RWPE2 (cell line): ENCODE measurements around the gene ITGAE.
A peak's percentile ranks its signal among the peaks of the same experiment; 100 is the strongest.

ENCODE experiments used
- ATAC-seq: fragments of 200-7000 bp; cut with Tn5 transposase; 3 replicates; pipeline ENCODE4 v1.9.1; 2021; ENCODE audit warnings: low read depth
- DNase-seq: peaks from one replicate; pipeline ENCODE4 v3.0.0-alpha.2; 2020; ENCODE audit warnings: low spot score
- H3K27ac ChIP-seq: fragments of 450-650 bp; 2 replicates; pipeline ENCODE4 v1.5.1; 2017; ENCODE audit warnings: mild to moderate bottlenecking; ENCODE audit not compliant: poor library complexity, severe bottlenecking
- H3K27me3 ChIP-seq: fragments of 250-450 bp; sonication (Bioruptor Pico); 2 replicates; pipeline ENCODE4 v1.5.1; 2021; ENCODE audit warnings: mild to moderate bottlenecking, moderate library complexity; ENCODE audit not compliant: insufficient read depth, poor library complexity, severe bottlenecking
- H3K36me3 ChIP-seq: fragments of 250-450 bp; sonication (Bioruptor Pico); 2 replicates; pipeline ENCODE4 v1.5.1; 2020; ENCODE audit warnings: low read depth, mild to moderate bottlenecking, moderate library complexity
- H3K4me1 ChIP-seq: fragments of 250-450 bp; sonication (Bioruptor Pico); 2 replicates; pipeline ENCODE4 v1.5.1; 2021; ENCODE audit warnings: mild to moderate bottlenecking, moderate library complexity; ENCODE audit not compliant: insufficient read depth, poor library complexity, severe bottlenecking
- H3K4me3 ChIP-seq: fragments of 250-450 bp; sonication (Bioruptor Pico); 2 replicates; pipeline ENCODE4 v1.5.1; 2021; ENCODE audit warnings: mild to moderate bottlenecking, moderate library complexity; ENCODE audit not compliant: severe bottlenecking
- H3K9me3 ChIP-seq: fragments of 250-450 bp; sonication (Bioruptor Pico); 2 replicates; pipeline ENCODE4 v1.5.1; 2021; ENCODE audit warnings: mild to moderate bottlenecking, moderate library complexity; ENCODE audit not compliant: severe bottlenecking
- TF ChIP-seq, protein P1 (sequence below): fragments of 450-650 bp; IDR thresholded peaks from one replicate; pipeline ENCODE4 v1.5.1; 2017; ENCODE audit warnings: mild to moderate bottlenecking, moderate library complexity; ENCODE audit not compliant: poor library complexity, severe bottlenecking

The ITGAE gene

GRCh38 chr17:3672571-3672970 is 128.4 kb downstream of the ITGAE start:
- ATAC-seq = no peak
- peaks cover 16% of the 10 kb centered on the region for H3K36me3 ChIP-seq

GRCh38 chr17:3669548-3669947 is 131.4 kb downstream of the ITGAE start:
- peak overlapping the region; percentile 92 for H3K27ac ChIP-seq
- H3K27me3 ChIP-seq = no peaks in the 10 kb centered on the region
- no peaks in the 10 kb centered on the region for H3K9me3 ChIP-seq
- peak overlapping the region; percentile 84 for H3K4me3 ChIP-seq
- H3K36me3 ChIP-seq = peaks cover 19% of the 10 kb centered on the region
- ATAC-seq (no peak), DNase-seq (no peak)
- TF ChIP-seq, protein P1, sequence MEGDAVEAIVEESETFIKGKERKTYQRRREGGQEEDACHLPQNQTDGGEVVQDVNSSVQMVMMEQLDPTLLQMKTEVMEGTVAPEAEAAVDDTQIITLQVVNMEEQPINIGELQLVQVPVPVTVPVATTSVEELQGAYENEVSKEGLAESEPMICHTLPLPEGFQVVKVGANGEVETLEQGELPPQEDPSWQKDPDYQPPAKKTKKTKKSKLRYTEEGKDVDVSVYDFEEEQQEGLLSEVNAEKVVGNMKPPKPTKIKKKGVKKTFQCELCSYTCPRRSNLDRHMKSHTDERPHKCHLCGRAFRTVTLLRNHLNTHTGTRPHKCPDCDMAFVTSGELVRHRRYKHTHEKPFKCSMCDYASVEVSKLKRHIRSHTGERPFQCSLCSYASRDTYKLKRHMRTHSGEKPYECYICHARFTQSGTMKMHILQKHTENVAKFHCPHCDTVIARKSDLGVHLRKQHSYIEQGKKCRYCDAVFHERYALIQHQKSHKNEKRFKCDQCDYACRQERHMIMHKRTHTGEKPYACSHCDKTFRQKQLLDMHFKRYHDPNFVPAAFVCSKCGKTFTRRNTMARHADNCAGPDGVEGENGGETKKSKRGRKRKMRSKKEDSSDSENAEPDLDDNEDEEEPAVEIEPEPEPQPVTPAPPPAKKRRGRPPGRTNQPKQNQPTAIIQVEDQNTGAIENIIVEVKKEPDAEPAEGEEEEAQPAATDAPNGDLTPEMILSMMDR = no peak
- H3K4me1 ChIP-seq = peaks cover 12% of the 10 kb centered on the region

More at GRCh38 chr17:3672571-3672970, 128.4 kb downstream of the ITGAE start:
- Histone ChIP-seq H3K4me1 (peaks cover 5% of the 10 kb centered on the region), H3K27ac (no peak overlapping the region), H3K4me3 (no peak overlapping the region), H3K27me3 (no peaks in the 10 kb centered on the region), H3K9me3 (no peaks in the 10 kb centered on the region)
- TF ChIP-seq, protein P1 = no peak
- no peak for DNase-seq

DNA sequence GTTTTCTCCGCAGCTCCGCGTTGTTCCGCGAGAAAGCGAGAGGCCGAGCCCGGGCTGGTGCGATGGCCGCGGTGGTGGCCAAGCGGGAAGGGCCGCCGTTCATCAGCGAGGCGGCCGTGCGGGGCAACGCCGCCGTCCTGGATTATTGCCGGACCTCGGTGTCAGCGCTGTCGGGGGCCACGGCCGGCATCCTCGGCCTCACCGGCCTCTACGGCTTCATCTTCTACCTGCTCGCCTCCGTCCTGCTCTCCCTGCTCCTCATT is 132.0 kb downstream of the ITGAE start:
- peak overlapping the region; percentile 84 for H3K4me3 ChIP-seq
- H3K9me3 ChIP-seq = no peaks in the 10 kb centered on the region
- H3K4me1 ChIP-seq = peaks cover 12% of the 10 kb centered on the region
- no peak for ATAC-seq
- no peaks in the 10 kb centered on the region for H3K27me3 ChIP-seq
- DNase-seq = no peak
- peak overlapping the region; percentile 92 for H3K27ac ChIP-seq
- H3K36me3 ChIP-seq = peaks cover 19% of the 10 kb centered on the region
- TF ChIP-seq, protein P1 = no peak

DNA sequence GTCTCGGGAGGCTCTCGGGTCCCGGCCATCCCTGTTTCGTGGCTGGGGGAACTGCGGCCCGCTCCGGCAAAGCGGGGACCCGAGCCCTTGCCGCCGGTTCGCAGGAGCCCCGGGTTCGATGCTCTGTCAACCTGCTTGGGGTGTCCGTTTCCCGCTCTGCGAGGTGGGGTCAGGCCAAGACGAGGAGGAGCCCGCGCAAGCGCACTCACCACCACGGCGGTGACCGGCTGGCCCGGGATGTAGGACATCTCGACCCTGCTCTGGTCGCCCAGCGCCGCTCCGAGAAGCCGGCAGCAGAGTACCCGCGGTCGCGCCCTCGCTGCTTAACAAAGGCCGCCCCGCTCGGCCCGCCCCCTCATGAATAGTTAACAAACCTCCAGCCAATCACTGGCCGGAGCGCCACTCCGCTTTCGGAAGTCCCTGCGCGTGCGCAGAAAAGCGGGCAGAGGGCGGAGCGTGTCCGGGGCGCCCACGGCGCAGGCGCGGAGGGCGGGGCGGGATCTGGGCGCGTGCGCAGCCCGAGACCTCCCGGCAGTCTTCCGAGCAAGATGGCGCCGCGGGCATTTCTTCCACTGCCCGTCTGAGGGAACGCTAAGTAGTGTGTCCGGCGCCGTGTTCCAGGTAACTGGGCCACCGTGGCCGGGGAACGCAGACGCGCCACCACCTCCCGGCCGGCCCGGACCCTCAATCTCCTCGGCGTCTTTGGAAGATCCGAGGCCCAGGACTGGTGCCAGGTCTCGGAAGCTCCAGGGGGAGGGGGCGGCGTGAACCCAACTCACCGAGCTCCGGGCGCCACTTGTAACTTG is 132.5 kb downstream of the ITGAE start, which contains the start of the genes EMC6 and TAX1BP3:
TSS of gene EMC6 (plus strand) at position 534 of the 806 bp plus-strand sequence. CDS start 335 bp downstream, outside the sequence.
TSS of gene TAX1BP3 (minus strand) at position 300 of the 806 bp plus-strand sequence. CDS start at position 248, 52 bp downstream.
- peak within 1 kb of the TSS; percentile 84 for H3K4me3 ChIP-seq
- H3K27me3 ChIP-seq = no peaks in the 10 kb centered on the region
- ATAC-seq (peak; percentile 87), DNase-seq (peak; percentile 98)
- H3K9me3 ChIP-seq = no peaks in the 10 kb centered on the region
- peaks cover 12% of the 10 kb centered on the region for H3K4me1 ChIP-seq
- H3K36me3 ChIP-seq = peaks cover 19% of the 10 kb centered on the region
- H3K27ac ChIP-seq = peak within 1 kb of the TSS; percentile 92
- TF ChIP-seq, protein P1 = peak; percentile 30
